HT1080 (cell line): ENCODE measurements around the gene ME3. TPM values are rescaled to one million over a fixed set of nuclear protein-coding genes. Genes with fewer than 3 reads are reported as not detected.

Source experiments
- DNase-seq: peaks from one replicate; pipeline ENCODE4 v3.0.0-alpha.2; 2015; ENCODE audit warnings: low read depth
- total RNA-seq: library from RNA; depleted of rRNA; stranded (reverse); fragments of >200 nt; shearing (Covaris generic); gene quantifications from 2 replicates; pipeline ENCODE4 v1.2.3, GENCODE V29; 2014

ME3 gene
- total RNA-seq, 1 experiment from 2014 or later: 0.24 TPM

- no peak for DNase-seq
These were observed 181.4 kb downstream of the ME3 start for GRCh38 chr11:86491027-86491426.

- no peak for DNase-seq
These were observed 181.8 kb downstream of the ME3 start for GRCh38 chr11:86490582-86490981.

GRCh38 chr11:86489442-86489841 is 183.0 kb downstream of the ME3 start:
- DNase-seq: no peak

GRCh38 chr11:86488553-86488952 is 183.9 kb downstream of the ME3 start:
- no peak for DNase-seq

- DNase-seq: no peak
These were observed 184.7 kb downstream of the ME3 start for GRCh38 chr11:86487671-86488070.

GRCh38 chr11:86486261-86487030 is 186.0 kb downstream of the ME3 start:
- no peak for DNase-seq

- no peak for DNase-seq
These were observed 187.6 kb downstream of the ME3 start for GRCh38 chr11:86484795-86485166.

GRCh38 chr11:86483940-86484794 is 188.2 kb downstream of the ME3 start:
- peak; percentile 95 for DNase-seq

- no peak for DNase-seq
These were observed 188.8 kb downstream of the ME3 start for GRCh38 chr11:86483610-86483939.

GRCh38 chr11:86482692-86483091 is 189.7 kb downstream of the ME3 start:
- no peak for DNase-seq

GRCh38 chr11:86481399-86481798 is 191.0 kb downstream of the ME3 start:
- no peak for DNase-seq

- no peak for DNase-seq
These were observed 194.1 kb downstream of the ME3 start for GRCh38 chr11:86478348-86478747.

GRCh38 chr11:86477495-86478155 is 194.8 kb downstream of the ME3 start:
- DNase-seq: peak; percentile 76

GRCh38 chr11:86476109-86476861 is 196.1 kb downstream of the ME3 start:
- DNase-seq: no peak

- DNase-seq: no peak
These were observed 197.4 kb downstream of the ME3 start for GRCh38 chr11:86475027-86475426.

GRCh38 chr11:86473991-86474833 is 198.2 kb downstream of the ME3 start:
- DNase-seq: peak; percentile 87

- no peak for DNase-seq
These were observed 202.7 kb downstream of the ME3 start for GRCh38 chr11:86469491-86470388.

- no peak for DNase-seq
These were observed 204.2 kb downstream of the ME3 start for GRCh38 chr11:86468169-86468568.

- DNase-seq: no peak
These were observed 207.8 kb downstream of the ME3 start for GRCh38 chr11:86464509-86465221.
